Cerebellar cortex (tissue), 1 donor: ENCODE measurements around the gene MS4A8.
"Not testable (repeated sequence)": the region's sequence is repeated elsewhere in the genome, so short reads cannot be mapped to it uniquely, and the experiment has no call there.

ENCODE experiments used
- DNase-seq: peaks from one replicate; pipeline ENCODE4 v3.0.0-alpha.2; 2015; ENCODE audit warnings: low spot score

MS4A8 gene, protein sequence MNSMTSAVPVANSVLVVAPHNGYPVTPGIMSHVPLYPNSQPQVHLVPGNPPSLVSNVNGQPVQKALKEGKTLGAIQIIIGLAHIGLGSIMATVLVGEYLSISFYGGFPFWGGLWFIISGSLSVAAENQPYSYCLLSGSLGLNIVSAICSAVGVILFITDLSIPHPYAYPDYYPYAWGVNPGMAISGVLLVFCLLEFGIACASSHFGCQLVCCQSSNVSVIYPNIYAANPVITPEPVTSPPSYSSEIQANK

DNA sequence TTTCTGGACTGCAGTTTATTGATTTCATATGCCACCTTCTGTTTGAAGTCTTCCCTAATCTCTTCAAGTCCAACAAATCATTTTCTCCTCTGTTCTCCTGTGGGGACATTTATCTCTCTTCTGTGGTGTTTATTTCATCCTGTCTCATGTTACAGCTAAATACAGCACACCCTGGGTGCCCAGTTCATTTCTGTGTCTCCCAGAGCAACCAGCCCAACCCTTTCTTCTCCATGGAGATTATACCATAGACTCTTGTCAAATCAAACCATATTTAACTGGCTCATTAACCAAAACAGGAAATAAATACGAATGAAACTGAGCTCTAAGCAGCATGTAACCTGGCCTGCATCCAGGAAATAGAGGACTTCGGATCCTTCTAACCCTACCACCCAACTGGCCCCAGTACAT is at the start of gene MS4A8:
MS4A8 (plus strand) TSS at position 329 of the 408 bp plus-strand sequence. CDS start 1,249 bp downstream, outside the sequence.
- DNase-seq = no peak

DNA sequence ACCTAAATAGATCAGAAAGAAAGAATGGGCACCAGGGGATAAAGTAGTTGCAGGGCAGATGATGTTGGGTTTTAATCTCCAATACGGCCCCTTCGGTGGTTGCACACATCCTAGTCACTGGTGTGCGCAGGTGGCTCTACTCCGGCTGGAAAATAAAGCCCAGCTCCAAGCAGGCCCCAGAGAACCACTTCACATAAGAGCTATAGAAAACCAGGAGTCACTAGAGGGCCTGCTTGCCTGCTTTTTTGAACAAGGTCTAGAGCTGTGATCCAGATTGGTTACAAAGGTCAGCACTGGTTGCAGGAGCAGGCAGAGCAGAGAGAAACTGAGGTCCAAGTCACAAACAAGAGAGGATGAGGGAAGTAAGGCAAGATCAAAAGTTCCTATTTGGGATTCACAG is 41.5 kb upstream of the MS4A8 start:
- DNase-seq = peak; percentile 1

DNA sequence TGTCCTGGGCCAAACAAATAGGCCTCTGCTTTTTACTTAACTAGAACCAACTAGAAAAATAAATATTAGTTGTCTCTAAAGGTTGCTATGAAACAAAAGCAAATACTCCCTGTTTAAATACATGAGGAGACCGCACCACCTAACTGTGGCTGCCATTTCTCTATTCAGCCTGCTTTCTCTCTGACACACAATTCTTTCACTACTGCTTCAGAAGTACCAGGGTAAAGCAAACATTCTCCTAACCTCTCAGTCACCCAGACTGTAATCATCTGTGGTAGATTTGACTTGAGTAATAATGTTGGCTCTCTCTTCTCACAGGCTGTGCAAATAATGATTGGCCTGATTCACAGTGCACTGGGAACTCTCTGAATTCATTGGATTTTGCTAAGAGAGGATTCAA is 41.0 kb upstream of the MS4A8 start:
- no peak for DNase-seq

DNA sequence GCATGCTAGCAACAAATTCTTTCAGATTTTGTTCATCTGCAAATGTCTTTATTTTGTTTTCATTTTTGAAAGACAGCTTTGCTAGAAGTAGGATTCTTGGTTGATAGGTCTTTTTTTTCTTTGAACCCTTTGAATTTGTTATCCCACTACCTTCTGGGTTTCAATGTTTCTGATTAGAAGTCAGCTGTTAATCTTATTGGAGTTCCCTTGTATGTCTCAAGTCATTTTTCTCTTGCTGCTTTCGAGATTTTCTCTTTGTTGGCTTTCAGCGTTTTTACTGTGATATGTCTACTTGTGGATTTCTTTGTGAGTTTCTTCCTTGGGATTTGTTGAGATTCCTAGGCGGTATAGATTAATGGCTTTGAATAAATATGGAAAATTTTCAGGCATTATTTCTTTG is 27.2 kb upstream of the MS4A8 start:
- no peak for DNase-seq

DNA sequence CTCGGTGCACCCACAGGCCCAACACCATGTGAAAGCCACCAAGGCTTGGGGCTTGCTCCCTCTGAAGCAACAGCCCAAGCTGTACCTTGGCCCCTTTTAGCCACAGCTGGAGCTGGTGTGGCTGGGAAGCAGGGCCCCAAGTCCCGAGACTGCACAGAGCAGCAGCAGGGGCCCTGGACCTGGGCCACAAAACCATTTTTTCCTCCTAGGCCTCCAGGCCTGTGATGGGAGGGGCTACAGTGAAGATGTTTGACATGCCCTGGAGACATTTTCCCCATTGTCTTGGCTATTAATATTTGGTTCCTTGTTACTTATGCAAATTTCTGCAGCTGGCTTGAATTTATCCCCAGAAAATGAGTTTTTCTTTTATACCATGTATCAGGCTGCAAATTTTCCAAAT is 21.2 kb upstream of the MS4A8 start:
- DNase-seq = not testable (repeated sequence)

DNA sequence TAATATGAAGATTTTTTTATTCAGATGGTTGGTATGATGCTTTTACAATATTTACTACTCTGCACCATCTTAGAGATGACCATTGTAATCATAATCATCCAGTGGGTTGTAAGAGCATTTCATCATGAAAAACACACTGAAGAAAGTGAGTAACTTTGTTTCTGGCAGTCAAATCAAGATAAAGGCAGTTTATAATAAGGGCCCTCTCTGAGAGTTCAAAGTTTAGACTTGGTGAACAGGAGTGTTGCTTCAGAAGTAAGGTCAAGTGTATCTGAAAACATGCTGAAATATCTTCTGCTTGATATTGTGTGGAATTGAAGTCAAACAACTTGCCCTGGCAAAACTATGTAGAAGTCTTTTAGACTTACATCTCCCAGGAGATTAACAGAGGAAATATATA is 19.5 kb upstream of the MS4A8 start:
- DNase-seq = no peak

DNA sequence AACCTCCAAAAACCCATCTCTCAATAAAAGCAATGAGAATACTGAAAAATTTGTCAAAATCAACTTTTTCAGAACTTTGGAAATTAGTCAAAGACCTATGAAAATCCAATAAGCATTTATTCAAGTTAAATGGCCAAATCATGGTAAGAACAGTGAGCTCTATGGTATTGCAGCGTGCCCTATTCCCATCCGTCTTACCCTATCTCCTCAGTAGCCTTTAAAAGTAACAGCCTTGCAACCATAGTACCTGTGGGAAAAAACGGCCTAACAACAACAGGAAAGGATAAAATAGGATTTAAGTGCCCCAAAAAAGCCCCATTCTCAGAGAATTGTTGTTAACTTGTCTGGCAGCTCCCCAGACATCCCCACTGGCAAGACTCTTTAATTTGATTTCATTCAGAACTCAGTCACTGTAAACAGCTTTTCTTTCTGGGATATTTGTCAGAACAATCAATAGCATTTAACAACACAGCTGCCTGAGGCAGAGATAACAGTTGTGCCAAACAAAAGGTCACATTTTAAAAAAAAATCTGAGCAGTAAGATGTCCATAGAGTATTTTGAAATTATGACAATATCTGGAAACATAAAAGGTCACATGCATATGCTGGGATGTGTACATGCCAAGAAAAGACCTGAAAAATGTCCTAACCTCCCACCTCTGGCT is 18.8 kb upstream of the MS4A8 start:
- no peak for DNase-seq

DNA sequence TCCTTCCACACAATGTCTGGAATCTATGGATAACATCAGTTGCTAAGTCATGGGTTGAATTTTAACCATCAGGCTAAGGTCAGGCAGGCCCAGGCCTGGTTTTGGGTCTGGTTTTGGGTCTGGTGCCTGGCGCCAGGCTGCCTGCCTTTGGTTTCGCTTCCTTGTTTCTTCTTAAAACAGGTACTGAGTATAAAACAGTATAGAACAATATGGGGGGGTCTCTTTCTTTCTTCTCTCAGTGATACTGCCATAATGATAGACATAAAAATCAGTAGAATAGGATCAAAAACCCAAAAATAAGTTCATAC is 14.9 kb upstream of the MS4A8 start:
- not testable (repeated sequence) for DNase-seq

DNA sequence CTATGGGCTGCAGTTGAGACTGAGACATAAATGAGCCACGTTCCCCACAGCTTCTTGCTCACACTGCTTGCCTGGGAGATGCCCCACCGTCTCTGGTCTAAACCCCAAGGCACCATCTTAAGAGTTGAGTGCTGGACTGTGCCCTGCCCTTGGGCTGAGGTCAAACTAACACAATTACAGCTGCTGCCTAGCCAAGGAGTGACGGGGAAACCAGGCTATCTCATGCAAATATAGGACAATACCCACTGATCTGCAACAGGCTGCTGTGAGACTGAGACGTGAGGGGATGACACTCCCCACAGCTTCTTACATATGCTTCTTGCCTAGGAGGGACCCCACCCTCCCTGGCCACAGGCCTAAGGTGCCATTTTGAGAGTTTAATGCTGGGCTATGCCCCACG is 7.8 kb upstream of the MS4A8 start:
- no peak for DNase-seq

DNA sequence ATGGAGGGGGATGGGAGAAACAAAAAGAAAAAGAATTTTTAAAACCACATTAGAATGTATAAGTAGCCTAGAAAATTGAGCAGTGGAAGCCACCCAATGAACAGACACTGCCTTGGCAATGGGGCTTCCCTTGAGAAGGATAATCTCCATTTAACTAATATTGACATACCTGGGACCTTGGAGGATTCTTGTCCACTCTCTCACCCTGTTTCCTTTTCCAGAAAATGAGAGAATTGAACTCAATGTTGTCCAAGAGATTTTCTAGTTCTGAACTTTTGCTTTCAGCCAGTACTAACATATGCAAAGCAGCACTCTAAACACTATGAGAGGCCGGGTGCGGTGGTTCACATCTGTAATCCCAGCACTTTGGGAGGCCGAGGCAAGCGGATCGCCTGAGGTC is 524 bp downstream of the MS4A8 start:
- DNase-seq = no peak

DNA sequence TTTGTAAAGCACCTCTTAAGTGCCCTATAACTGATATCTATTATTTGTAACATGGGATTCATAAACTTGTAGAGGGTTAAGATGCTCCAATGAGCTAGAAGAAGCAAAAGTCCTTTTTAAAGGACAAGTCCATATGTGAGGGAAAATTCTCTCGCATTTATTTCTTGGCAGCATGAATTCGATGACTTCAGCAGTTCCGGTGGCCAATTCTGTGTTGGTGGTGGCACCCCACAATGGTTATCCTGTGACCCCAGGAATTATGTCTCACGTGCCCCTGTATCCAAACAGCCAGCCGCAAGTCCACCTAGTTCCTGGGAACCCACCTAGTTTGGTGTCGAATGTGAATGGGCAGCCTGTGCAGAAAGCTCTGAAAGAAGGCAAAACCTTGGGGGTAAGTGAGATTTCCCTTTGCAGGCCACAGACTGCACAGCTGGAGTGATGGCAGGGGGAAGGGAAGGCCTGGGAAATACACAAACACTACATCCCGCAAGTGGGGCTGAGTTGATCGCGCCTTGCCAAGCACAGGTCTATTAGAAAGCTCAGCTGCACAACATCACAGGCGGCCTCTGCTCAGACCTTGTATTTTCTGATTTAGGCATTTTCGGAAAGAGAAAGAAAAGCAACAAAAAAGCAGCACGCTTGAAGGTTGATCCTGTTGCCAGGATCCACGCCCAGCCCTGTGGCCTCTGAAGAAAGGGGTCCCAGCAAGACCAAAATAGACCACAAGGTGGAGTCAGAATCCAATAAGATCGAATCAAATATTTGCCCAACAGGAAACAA is 1.5 kb downstream of the MS4A8 start:
- peak; percentile 7 for DNase-seq

DNA sequence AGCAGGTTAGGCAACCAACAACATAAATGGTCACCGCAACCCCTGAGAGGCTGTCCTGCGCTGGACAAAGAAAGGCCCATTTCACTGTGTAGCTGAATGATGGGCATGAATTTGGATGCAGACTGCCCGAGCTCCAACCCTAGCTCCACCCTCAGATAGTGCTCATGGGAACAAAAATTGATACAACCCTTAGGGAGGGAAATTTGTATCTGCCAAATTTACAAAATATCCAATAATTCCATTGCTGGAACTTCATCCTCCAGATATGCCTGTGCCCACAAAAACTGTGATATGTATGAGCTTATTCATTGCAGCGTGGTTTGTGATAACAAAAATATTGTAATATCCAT is 2.0 kb downstream of the MS4A8 start:
- DNase-seq = no peak

DNA sequence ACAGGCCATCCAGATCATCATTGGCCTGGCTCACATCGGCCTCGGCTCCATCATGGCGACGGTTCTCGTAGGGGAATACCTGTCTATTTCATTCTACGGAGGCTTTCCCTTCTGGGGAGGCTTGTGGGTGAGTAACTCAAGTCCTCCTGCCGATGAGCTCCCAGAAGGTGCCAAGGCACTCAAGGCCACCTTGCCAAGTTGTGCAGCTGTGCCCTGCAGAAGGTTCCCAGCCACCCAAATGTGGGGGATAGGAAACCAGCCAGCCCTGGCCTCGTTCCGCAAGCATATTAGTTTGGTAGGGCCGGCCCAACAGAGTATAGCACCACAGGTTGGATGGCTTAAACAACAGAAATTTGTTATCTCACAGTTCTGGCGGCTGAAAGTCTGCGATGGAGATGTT is 4.0 kb downstream of the MS4A8 start:
- no peak for DNase-seq

DNA sequence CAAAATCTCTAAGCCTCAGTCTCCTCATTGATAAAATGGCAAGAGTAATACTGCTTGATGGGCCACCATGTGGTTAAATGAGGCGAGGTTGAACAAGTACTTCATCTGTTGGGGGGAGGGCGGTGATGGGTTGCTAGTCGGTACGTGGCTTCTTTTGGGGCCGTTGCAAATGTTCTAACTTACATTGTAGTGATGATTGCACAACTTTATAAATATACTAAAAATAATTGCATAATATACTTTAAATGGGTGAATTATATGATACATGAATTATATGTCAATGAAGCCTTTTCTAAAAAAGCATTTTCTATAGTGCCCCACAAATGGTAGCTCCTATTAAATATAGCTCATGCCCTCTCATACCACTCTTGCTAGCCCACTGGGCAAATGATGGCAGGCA is 6.5 kb downstream of the MS4A8 start:
- DNase-seq = no peak

DNA sequence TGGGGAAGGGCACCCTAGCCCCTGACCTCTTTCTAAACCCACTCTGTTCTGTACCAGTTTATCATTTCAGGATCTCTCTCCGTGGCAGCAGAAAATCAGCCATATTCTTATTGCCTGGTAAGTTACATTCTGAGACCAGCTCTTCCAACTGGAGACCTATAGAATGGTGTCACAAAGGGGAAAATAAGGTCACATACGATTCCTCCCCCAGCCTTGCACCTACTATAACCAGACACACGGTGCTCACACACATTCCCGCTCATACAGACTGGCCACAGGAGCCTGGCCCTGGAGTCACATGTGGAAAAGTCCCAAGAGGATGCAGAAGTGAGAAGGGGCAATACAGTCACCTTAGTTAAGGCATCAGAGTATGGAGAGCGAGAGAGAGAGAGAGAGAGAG is 7.5 kb downstream of the MS4A8 start:
- no peak for DNase-seq

DNA sequence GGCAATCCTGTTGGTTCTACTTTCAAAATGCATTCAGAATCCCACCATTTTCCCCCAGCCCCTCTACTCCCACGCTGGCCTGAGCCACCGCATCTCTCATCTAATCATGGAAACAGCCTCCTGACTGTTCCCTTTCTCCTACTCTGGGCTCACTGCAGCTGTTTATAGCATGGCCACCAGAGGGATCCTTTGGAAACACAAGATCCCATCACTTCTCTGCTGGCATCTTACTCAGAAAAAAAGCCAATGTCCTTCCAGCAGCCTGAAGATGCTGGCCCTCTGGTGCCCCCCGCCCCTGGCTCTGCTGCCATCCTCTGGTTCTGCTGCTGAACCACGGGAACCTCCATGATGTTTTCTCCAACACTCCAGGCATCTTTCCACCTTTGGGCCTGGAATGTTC is 11.1 kb downstream of the MS4A8 start:
- peak; percentile 2 for DNase-seq

DNA sequence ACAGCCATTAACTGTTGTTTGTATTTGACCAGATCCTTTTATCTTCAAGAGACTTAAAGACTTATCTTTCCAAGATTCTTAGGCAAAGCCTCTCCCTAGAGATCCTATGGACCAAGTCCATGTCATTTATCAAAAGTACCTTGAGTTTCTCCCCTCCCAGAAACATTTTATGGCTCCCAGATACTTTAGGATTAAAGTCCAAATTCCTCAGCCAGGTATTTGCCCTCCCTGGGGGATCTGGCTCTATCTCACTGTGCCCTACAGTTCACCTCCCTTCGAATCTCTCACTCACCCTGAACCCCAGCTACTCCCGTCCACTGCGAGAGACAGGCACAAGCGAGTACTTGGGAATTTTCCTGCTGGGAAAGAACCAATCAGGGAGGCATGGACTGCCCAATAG is 11.9 kb downstream of the MS4A8 start:
- no peak for DNase-seq

DNA sequence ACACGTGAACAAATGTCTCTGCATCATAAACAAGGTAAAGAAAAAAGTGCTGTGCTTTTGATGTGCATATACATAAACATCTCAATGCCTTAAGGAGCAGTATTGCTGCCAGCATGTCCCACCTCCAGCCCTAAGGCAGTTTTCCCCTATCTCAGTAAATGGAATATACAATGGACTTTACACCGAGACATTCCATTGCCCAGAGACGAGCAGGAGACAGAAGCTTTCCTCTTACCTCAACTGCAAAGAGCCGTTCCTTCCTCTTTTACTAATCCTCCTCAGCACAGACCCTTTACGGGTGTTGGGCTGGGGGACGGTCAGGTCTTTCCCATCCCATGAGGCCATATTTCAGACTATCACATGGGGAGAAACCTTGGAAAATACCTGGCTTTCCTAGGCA is 14.0 kb downstream of the MS4A8 start:
- not testable (repeated sequence) for DNase-seq

DNA sequence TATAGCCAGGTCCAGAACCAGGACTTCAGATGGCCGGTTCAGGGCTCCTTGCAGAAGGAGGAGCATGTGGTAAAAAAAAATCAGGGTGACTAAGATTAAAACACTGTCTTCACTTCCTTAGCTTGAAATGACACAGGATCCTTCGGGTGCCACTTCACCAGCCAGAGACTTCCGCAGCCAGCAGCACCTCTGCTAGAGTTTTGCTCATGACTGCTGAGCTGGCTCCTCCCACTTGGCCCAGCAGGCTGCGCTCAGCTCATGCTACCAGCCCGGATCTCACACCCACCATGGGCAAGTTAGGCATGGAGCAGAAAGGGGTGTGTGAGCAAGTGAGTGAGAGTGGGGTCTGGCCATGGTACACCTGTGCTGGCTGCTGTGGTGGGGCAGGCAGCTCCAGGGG is 18.5 kb downstream of the MS4A8 start:
- DNase-seq = no peak

DNA sequence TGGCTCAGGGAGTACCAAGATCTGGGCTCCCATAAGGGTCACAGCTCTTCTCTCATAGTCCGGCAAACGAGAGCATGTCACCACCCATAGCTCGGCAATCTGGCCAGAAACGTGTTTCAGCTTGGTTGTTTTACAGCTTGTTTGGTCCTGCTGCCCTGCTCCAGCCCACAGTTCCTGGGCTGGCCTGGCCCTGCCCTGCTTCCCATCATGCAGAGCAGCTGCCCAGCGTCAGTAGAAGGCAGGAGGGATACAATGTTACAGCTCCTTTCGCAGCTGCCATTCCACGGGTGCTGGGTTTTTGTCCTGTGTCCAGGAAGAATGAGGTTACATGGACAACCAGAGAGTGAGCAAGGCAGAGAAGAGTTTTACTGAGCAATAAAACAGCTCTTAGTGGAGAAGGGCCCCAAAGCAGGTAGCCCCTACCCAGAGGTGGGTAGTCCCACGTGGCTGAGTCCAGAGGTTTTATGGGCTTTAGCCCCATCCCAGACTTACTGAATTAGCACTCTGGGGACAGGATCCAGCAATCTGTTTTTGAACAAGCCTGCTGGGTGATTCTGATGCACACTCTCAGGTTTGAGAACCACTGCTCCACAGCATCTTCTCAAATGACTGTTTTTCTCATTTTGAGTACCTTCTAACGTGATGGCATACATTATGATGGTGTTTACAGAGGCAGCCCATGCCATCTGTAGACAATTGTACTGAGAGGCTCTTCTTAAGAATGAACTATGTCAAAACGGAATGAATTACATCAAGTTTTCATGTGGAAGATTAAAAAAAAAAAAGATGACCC is 19.3 kb downstream of the MS4A8 start:
- DNase-seq = no peak

DNA sequence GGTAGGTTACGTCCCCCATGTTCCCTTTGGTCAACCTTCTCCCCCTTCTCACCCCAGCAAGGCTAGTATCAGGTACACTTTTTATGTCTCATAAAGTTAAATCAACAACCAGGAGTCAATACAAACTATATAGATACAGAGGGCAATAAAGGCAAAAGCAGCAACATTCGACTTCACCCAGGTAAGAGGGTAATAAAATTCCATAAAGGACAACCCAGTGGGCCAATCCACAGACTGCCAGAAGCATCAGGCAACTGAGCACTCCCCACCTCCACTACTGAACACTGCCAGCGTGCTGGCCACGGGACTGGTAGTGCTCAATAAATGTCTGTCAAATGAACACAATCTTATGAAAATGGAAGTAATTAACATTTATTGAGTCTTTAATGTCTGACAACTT is 20.0 kb downstream of the MS4A8 start:
- DNase-seq = no peak

DNA sequence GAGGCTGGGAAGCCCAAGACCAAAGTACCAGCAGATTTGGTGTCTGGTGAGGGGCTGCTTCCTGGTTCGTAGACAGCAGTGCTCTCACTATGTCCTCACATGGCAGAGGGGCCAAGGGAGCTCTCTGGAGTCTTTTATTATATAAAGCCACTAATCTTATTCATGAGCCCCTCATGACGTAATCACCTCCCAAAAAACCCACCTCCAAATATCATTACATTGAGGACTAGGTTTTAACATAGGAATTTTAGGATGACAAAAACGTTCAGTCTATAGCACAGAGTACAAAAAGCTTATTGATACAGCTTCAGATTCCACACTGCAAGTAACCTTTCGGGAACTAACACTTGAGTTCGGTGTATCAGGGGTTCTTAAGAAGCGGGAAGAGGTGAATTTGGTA is 21.0 kb downstream of the MS4A8 start:
- no peak for DNase-seq

DNA sequence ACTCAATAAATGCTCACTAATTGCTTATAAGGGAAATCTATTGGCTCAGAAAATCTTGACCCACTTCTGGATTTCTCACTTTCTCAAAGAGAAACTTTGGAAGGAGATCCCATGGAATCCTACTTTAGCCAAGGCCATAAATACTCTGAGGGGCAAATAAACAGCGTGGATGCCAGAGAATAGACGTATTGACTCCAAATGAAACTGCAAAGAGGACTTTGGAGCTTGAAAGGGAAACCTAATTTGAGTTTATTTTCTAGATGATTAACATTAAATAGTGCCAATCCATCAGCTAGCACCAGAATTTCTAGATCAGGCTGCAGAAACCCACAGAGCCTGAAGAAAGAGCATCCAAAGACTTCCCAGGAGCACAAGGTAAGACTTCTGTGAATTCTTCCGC is 25.0 kb downstream of the MS4A8 start, which contains the start of gene MS4A18:
MS4A18 (plus strand) TSS at position 301 of the 400 bp plus-strand sequence.
- DNase-seq = no peak
